Measurements from ENCODE around the gene CHMP6.

Gene CHMP6

GRCh38 chr17:80995131-80995530 is 3.5 kb downstream of the CHMP6 start:
- DNase-seq: no peak

GRCh38 chr17:80996422-80997305 is 5.0 kb downstream of the CHMP6 start:
- no peak for DNase-seq

GRCh38 chr17:80997424-80998117 is 5.9 kb downstream of the CHMP6 start:
- DNase-seq: peak; percentile 86

GRCh38 chr17:80998118-80998747 is 6.6 kb downstream of the CHMP6 start:
- no peak for DNase-seq

- DNase-seq: no peak
Observed at GRCh38 chr17:80998748-80999535, 7.3 kb downstream of the CHMP6 start.

- no peak for DNase-seq
Observed at GRCh38 chr17:80999536-81000333, 8.1 kb downstream of the CHMP6 start.

- DNase-seq: no peak
Observed at GRCh38 chr17:81000334-81000630, 8.6 kb downstream of the CHMP6 start.

GRCh38 chr17:81000631-81001357 is 9.2 kb downstream of the CHMP6 start:
- no peak for DNase-seq

GRCh38 chr17:81002013-81002384 is 10.4 kb downstream of the CHMP6 start:
- no peak for DNase-seq

- no peak for DNase-seq
Observed at GRCh38 chr17:81002409-81003361, 11.0 kb downstream of the CHMP6 start.

GRCh38 chr17:81003711-81004475 is 12.3 kb downstream of the CHMP6 start:
- no peak for DNase-seq

GRCh38 chr17:81006891-81007290 is 15.2 kb downstream of the CHMP6 start:
- no peak for DNase-seq

- DNase-seq: no peak
Observed at GRCh38 chr17:81008140-81008539, 16.5 kb downstream of the CHMP6 start.

- DNase-seq: no peak
Observed at GRCh38 chr17:81009136-81009535, 17.5 kb downstream of the CHMP6 start.

GRCh38 chr17:81010935-81011334 is 19.3 kb downstream of the CHMP6 start:
- DNase-seq: no peak

- DNase-seq: no peak
Observed at GRCh38 chr17:81011951-81012350, 20.3 kb downstream of the CHMP6 start.

GRCh38 chr17:81012574-81013447 is 21.2 kb downstream of the CHMP6 start:
- DNase-seq: no peak

GRCh38 chr17:81013642-81014041 is 22.0 kb downstream of the CHMP6 start:
- no peak for DNase-seq

- DNase-seq: no peak
Observed at GRCh38 chr17:81015136-81015535, 23.5 kb downstream of the CHMP6 start.

All from GDM1 (cell line).